Inferior parietal cortex (tissue), 1 donor: ENCODE results near the gene APPBP2.
"Not testable (repeated sequence)": the region's sequence is repeated elsewhere in the genome, so short reads cannot be mapped to it uniquely, and the experiment has no call there.

Experiments
- DNase-seq: peaks from one replicate; pipeline ENCODE4 v3.0.0-alpha.2; 2016; ENCODE audit errors: extremely low spot score

APPBP2 gene

DNA sequence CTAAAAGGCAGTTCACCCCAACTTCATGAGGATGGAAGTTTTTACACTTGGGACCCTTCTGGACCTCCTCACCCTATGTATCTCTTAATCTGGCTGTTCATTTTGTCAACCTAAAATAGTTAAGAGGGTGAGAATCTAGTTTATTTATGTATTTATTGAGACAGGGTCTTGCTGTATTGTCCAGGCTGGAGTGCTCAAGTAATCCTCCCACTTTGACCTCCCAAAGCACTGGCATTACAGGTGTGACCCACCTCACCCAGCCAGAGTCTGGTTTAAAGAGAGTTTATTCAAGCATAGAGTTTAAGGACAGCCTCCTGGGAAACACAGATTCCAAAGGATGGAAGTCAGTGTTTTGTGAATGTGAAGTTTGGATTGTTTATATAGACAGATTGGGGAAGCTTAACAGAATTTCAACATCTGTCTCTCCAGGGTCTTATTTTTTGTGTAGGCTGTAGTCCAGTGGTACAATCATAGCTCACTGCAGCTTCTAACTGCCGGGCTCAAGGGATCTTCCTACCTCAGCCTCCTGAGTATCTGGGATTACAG, 8.0 kb upstream of the APPBP2 start:
- no peak for DNase-seq

DNA sequence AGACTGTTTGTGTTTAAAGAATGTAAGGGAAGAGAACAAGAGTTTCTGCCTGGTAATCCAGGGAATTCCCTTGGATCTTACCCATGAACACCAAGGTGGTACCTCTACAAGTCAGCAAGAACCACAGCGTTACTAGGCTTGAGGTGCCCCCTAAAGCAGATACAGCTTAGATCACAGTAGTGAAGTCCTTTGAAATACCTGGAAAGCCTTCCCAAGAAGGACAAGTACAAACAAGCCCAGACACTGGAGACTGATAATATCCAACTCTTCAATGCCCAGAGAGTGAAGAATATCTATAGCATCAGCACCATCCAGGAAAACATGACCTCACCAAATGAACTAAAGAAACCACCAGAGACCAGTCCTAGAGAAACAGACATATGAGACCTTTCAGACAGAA, 3.8 kb upstream of the APPBP2 start:
- no peak for DNase-seq

DNA sequence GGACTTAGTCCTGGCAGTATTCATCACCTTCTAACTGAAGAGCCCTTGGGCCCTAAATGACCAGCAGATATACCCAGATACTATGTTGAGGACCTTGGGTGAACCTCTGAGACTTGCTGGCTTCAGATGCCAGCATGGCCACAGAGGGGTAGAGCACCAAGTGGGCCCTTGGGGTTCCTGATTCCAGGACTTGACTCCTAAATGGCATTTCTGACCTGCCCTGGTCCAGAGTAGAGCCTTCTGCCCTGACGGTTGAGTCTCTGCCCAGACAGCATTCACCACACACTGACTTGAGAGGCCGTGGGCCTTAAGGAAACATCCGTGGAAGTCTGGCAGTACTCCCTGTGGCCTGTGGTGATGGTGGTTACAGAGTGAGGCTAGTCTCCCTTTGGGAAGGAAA, 2.8 kb upstream of the APPBP2 start:
- no peak for DNase-seq

DNA sequence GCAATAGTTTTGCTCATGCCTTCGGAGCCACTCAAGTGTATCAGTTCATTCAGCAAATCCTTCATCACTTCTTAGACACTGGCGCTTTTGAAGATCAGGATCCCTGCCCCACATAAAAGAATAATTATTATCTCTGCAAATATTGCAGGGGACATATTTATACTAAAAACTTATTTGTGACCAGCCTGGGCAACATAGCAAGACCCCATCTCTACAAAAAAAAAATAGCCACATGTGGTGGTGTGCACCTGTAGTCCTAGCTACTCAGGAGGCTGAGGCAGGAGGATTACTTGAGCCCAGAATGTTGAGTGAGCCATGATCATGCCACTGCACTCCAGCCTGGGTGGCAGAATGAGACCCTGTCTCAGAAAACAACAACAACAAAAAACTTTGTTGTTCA, 1.7 kb upstream of the APPBP2 start:
- no peak for DNase-seq

DNA sequence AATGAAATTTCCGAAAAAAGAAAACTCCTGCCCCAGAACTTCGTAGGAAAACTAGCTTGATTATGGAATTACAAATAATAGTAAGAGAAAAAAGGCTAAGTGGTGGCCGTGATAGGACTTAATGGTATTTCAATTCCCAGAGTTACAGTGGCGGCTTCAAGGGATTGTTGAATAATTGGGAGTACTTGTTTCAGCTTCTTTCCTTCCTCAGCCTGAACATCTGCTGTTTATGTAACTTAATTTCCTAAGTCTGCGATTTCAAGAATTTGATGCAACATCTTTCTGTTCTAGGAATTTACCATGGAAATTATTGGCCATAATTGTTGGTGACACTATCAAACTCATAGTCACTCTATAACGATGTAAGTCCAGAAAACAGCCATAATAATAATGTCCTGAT, 684 bp upstream of the APPBP2 start:
- DNase-seq = no peak

DNA sequence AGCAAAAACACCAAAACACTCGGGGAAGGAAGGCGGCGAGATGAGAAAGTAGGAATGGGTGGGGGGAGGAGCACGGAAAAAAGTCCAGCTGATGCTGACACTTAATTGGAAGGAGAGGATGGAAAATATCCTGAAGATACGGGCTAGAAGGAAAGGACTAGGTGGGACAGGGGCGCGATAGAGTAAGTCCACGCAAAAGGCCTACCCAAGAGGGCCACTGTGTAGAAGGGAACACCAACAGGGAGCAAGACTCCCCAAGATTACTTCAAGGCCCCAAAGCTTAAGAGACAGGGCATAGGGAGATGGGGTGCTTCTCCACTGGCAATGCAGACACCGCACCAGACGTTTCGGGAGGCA, 736 bp downstream of the APPBP2 start:
- DNase-seq = no peak

DNA sequence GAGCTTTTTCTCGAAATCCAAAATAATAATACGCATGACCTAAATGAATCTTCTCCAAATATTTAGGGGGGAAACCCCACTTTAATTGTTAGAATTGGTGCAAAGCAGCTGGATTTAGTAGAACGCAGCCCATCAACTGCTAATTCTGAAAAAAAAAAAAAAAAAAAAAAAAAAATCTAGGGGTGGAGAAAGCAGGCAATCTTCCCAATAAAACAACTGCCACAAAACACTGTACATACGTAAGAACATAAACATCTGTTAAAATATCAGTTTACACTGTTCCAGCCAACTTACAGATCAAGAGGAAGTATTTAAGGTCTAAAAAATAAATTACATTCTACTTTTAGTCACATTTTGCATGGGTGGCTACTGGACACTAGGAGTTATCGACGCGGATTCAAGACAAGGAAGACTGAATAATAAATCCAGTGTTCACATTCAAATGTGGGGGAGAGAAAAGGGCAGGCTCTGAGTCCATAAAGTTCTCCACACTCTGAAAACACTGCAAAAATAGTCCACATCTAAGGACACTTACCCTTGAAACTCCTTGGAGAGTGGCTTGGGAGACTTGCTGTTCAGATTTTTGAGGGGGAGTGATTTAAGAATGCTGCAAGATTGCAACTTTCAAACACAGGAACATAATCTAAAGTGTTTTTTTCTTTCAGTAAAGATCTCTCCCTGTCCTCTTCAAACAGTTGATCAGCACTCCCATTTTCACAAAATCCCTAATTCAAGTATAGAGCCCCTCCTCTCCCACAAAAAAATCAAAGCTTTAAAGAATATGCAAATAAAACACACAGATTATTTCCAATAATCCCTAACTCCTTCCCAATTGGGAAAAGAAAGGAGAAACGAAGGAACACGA, 1.3 kb downstream of the APPBP2 start:
- DNase-seq = peak; percentile 40

DNA sequence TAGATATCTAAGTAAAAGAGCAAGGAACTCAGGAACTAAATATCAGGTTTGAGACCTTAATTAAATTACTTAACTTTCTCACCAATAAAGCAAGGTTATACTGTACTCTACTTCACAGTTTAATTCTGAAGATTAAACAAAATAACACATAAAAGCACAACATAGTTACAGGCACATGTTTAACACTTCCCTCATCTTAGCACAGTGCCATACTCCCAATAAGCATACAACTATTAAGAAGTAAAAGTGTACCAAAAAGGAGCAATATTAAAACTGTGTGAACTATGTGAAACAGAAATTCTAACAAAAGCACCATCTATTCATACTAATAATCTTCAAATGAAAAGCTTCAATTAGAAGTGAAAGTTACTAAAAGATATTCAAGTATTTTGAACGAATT, 2.2 kb downstream of the APPBP2 start:
- no peak for DNase-seq

DNA sequence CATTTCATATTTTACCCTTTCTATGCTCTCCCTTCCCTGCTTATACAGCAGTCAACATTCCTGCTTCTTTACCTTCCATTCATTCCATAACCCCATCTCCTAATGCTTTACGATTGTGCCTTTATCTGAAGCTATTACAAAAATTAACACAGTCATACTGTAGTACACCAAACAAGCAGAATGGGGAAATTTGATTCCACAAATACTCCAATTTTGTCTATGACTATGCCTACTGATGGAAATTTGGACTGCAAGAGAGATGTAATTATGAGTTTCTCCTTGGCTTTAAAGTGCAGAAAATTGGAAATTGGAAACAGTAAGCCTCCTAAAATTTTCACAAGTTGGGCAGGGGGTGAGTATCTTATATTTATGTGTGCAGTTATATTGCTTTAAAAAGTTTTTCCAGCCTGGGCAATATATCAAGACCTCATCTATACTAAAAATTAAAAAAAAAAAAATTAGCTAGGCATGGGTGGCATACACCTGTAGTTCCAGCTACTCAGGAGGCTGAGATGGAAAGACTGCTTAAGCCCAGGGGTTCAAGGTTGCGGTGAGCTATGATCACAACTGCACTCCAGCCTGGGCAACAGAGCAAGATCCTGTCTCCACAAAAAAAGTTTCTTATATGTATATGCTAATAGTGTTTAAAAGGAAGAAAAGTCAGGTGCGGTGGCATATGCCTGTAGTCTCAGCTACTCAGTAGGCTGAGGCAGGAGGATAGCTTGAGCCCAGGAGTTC, 3.0 kb downstream of the APPBP2 start:
- no peak for DNase-seq

DNA sequence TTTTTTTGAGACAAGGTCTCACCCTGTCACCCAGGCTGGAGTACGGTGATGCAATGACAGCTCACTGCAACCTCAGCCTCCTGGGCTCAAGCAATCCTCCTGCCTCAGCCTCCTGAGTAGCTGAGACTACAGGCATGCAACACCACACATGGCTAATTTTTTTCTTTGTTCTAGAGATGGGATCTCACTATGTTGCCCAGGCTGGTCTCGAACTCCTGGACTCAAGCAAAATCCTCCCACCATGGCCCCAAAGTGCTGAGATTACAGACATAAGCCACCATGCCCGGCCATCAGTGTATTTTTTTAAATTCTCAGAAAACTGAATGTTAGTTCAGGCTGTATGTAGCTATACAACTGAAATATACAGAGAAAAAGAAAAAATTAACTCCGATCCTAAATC, 6.2 kb downstream of the APPBP2 start:
- DNase-seq = no peak

DNA sequence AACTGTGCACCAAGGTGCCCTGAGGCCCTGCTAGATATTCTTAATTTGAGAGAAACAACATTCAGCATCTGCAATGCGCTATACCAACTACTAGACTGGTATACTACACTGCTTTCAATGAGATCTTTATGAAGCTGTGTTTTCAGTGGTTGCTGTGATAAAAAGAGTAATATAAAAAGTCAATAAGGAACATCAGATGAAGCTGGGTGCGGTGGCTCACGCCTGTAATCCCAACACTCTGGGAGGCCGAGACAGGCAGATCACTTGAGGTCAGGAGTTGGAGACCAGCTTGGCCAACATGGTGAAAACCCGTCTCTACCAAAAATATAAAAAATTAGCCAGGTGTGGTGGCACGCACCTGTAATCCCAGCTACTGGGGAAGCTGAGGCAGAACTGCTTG, 10.4 kb downstream of the APPBP2 start:
- DNase-seq = not testable (repeated sequence)

DNA sequence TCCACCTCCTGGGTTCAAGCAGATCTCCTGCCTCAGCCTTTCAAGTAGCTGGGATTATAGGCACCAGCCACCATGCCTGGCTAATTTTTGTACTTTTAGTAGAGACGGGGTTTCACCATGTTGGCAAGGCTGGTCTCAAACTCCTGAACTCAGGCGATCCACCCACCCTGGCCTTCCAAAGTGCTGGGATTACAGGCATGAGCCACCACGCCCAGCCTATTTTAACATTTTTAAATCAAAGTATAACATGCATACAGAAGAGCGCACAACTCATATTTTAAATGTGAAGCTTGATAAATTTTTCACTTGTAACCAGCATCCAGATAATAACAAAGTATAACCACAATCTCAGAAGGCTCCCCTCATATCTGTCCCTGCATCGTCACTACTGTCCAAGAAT, 10.8 kb downstream of the APPBP2 start:
- not testable (repeated sequence) for DNase-seq

DNA sequence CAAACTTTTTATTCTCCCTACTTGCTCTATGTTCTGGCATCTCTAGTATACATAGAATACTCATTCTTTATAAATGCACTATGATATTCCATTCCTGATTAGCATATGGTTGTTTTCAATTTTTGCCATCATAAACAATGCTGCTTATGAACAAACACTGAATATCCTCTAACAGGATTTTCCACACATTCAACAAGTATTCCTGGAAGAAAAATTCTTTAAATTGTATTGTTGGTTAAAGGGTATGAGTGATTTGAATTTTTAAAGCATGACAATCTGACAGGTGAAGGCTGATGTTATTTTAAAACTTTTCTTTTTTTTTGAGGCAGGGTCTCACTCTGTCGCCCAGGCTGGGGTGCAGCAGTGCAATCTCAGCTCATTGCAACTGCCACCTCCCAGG, 11.5 kb downstream of the APPBP2 start:
- no peak for DNase-seq

DNA sequence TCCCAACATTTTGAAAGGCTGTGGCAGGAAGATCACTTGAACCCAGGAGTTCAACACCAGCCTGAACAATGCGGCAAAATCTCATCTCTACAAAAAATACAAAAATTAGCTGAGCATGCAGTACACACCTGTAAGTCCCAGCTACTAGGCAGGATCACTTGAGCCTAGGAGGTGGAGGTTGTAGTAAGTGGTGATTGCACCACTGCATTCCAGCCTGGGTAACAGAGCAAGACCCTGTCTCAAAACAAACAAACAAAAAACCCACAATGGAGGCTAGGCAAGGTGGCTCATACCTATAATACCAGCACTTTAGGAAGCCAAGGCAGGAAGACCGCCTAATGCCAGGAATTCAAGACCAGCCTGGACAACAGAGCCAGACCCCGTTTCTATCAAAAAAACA, 12.0 kb downstream of the APPBP2 start:
- DNase-seq = no peak

DNA sequence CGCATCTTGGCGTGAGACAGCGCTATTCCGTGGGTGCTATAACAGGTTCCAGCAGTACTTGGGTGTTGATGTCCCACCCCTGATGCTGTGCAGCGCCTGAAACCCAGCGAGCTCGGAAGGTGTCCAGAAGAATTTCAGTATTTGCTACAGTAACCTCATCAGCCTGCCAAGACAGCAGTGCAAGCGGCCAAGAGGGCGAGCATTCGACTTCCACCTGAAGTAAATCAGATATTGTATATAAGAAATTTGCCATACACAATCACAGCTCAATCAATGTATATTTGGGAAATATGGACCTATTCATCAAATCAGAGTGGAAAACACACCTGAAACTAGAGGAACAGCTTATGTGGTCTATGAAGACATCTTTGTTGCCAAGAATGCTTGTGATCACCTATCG, 13.0 kb downstream of the APPBP2 start:
- DNase-seq = no peak

DNA sequence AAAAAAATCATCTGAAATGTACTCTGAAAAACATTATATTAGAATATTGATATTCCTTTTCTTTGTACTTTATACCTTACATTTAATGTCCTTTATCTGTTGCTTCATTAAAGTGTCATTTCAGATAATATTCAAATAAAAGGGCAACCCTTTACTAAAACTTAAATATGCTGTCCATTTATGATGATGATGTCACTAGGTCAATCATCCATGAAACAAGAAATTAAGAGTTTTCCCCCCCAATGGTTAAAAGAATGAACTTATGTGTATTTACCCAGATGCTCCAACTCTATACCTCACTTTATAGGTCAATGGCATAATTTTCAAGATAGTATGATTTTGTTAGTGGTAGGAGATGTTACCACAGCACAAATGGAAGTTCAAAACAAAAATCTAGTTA, 15.3 kb downstream of the APPBP2 start:
- no peak for DNase-seq

DNA sequence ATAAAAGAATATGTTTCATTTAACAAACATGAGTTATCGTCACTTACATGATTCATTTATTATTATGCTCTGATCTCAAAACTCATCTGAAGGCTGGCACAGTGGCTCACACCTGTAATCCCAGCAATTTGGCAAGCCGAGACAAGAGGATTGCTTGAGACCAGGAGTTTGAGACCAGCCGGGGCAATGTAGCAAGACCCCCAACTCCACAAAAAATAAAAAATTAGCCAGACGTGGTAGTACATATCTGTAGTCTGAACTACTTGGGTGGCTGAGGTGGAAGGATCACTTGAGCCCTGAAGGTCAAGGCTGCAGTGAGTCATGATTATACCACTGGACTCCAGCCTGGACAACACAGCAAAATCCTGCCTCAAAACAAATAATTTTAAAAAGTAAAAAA, 16.0 kb downstream of the APPBP2 start:
- no peak for DNase-seq

DNA sequence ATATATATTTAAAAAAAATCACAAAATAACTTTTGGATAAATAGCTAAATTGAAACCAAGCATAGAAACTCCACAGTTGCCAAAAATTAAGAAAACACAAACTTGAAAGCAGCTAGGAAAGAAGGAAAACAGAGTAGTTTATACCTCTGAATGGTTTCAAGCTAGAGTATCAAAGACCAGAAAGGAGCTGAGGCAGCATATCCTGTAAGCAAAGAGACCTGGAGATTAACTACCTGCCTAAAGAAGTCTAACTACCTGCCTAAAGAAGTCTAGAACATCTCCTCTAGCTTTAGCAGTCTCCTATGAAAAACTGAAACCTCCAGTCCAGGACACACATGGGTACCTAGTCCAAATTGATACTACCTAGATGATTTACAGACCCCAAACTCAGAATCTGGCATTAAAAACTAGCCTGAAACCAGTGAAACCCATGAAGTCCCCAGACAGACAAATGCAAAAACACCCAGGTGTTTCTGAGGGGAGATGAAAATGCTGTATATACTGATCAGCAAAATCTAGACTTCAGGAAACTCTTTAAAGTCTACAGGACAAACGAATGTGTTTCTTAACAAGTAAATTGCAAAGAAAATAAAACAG, 17.6 kb downstream of the APPBP2 start:
- no peak for DNase-seq

DNA sequence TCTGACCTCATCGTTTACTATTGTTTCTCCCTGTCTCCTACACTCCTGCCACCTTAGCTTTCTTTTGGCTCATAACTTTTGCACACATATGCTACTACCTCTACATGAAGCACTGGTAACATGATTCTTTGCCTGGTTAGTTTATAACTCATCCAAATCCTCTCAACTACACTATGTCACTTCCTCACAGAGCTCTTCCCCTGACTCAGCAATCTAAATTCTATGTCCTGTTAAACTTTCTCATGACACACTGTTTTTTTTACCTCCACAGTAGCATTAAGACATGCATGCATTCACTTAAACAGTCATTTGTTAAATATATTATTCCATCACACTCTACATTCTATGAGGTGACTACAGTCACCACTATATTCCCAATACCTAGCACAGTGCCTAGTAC, 19.7 kb downstream of the APPBP2 start:
- no peak for DNase-seq

DNA sequence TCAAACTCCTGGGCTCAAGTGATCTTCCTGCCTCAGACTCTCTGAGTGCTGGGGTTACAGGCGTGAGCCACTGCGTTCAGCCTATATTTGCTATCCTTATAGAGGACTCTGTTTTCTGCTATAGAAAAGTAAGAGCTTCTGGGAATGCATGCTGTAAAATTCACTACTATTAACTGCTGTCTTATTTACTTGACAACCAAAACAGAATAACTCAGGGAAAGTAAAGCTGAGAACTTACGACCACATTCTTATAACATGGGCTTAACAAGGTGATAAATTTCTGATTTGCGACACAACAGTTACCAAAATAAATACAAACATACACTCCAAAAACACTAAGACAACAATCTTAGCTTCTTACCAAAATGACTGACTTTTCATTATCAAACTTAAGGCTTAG, 23.9 kb downstream of the APPBP2 start:
- no peak for DNase-seq

DNA sequence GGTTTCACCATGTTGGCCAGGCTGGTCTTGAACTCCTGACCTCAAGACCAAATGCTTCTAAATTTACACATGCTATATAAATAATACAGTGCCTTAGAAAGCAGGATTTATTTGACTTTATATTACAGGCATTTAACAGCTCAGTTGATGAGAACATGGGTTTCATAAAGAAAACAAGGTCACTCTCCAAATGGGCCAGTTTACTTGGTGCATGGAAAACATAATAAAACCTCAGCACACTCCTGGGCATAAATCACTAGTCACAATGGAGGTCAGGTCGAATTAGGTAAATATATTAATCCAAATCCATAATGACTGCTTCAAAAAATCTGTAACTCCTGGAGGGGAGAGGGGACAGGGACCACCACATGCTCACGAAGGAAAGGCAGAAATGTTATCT, 24.5 kb downstream of the APPBP2 start:
- DNase-seq = no peak

DNA sequence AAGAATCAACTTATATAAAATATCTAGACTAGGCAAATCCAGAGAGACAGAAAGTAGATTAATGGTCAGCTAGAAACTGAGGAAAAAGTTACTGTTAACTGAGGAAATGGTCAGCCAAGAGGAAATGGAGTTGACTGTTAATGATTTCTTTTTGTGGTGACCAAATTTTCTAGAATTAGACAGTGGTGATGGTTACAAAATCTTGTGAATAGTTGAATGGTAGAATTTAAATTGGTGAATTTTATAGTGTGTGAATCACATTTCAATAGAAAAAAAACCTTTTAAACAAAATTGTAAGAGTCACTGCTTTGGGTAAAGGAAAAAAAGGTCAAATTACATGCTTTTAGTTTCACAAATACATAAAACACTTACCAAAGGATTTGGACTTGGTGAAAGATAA, 30.0 kb downstream of the APPBP2 start:
- no peak for DNase-seq

DNA sequence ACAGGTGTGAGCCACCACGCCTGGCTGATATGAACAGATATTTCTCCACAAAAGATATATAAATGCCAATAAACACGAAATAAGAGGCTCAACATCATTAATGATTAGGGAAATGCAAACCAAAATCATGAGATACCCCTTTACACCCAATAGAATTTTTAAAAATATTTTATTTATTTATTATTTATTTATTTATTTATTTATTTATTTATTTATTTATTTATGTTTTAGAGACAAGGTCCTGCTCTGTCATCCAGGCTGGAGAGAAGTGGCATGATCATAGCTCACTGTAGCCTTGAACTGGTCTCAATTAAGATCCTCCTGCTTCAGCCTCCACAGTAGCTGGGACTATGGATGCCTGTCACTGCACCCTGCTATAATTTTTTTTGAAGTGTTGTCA, 30.8 kb downstream of the APPBP2 start:
- DNase-seq = no peak
